OCI-LY1 (cell line): ENCODE measurements around the gene PGA5.
"Not testable (repeated sequence)": the region's sequence is repeated elsewhere in the genome, so short reads cannot be mapped to it uniquely, and the experiment has no call there.

Experiments used
- EZH2 ChIP-seq: fragments of 200-600 bp; sonication (generic), shearing (Covaris generic); IDR thresholded peaks from 2 replicates; pipeline ENCODE4 v1.8.0; 2017; ENCODE audit warnings: borderline replicate concordance, mixed run types, mild to moderate bottlenecking, antibody characterized with exemption, low read length, moderate library complexity, mixed read lengths
- TF ChIP-seq, protein P1 (sequence below): fragments of 200-600 bp; sonication (generic), shearing (Covaris generic); IDR thresholded peaks from 2 replicates; pipeline ENCODE4 v1.5.1; 2017; ENCODE audit warnings: mild to moderate bottlenecking, antibody characterized with exemption, low read length, moderate library complexity, mixed read lengths

DNA sequence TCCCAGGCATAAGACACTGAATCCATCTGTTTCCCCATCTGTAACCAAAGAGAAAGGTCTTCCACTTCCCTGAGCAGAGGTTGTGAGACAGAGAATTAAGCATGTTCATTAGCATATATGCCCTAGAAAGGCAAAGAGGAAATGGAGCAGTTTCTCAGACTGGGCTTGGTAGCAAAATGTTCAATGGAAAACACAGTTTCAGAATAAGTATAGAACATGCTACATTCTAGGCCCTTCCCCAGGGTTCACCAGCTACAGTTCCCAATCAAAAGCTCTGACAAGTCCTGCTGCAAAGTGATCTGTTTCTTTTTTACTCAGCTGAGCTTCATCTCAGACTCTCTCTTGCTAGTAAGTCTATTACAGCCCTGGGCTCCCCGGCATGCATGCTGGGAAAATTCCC, 11.4 kb downstream of the PGA5 start:
- TF ChIP-seq, protein P1, sequence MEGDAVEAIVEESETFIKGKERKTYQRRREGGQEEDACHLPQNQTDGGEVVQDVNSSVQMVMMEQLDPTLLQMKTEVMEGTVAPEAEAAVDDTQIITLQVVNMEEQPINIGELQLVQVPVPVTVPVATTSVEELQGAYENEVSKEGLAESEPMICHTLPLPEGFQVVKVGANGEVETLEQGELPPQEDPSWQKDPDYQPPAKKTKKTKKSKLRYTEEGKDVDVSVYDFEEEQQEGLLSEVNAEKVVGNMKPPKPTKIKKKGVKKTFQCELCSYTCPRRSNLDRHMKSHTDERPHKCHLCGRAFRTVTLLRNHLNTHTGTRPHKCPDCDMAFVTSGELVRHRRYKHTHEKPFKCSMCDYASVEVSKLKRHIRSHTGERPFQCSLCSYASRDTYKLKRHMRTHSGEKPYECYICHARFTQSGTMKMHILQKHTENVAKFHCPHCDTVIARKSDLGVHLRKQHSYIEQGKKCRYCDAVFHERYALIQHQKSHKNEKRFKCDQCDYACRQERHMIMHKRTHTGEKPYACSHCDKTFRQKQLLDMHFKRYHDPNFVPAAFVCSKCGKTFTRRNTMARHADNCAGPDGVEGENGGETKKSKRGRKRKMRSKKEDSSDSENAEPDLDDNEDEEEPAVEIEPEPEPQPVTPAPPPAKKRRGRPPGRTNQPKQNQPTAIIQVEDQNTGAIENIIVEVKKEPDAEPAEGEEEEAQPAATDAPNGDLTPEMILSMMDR = not testable (repeated sequence)
- TF ChIP-seq EZH2 = not testable (repeated sequence)
